Gastrocnemius medialis (tissue), 4 donors: Measurements from ENCODE around the gene FNTB. TPM values are rescaled to one million over a fixed set of nuclear protein-coding genes. Genes with fewer than 3 reads are reported as not detected.

Experiments
- ATAC-seq, 2 donors: fragments of 150-250 bp; one replicate each; pipeline ENCODE4 v1.9.1; 2016
- DNase-seq, 2 donors: peaks; one replicate each; pipeline ENCODE4 v3.0.0-alpha.2; 2019
- H3K27ac ChIP-seq, 4 donors: fragments of 200-600 bp; sonication (generic); 1 replicate in 1 of 4; 2 replicates in 3 of 4; pipeline ENCODE4 v1.5.1; 2016 to 2018; ENCODE audit warnings: mild to moderate bottlenecking in 2 of 4, moderate library complexity in 1 of 4
- H3K27me3 ChIP-seq, 3 donors: fragments of 200-600 bp; sonication (generic) in 2 of 3; 1 replicate in 1 of 3; 2 replicates in 2 of 3; pipeline versions ENCODE4 v1.5.1 to v1.6.0; 2016 to 2019; ENCODE audit warnings: mild to moderate bottlenecking in 1 of 3, moderate library complexity in 1 of 3
- H3K36me3 ChIP-seq, 2 donors: fragments of 200-600 bp; sonication (generic) in 1 of 2; one replicate each; pipeline ENCODE4 v1.5.1; 2017 to 2018
- H3K4me1 ChIP-seq, 2 donors: fragments of 200-600 bp; sonication (generic) in 1 of 2; one replicate each; pipeline ENCODE4 v1.5.1; 2016 to 2017; ENCODE audit warnings: mild to moderate bottlenecking in 2 of 2
- H3K4me3 ChIP-seq, 4 donors: fragments of 200-600 bp; sonication (generic) in 3 of 4; 1 replicate in 1 of 4; 2 replicates in 3 of 4; pipeline ENCODE4 v1.5.1; 2016 to 2019; ENCODE audit warnings: mild to moderate bottlenecking in 2 of 4
- H3K9me3 ChIP-seq, 3 donors: fragments of 200-600 bp; sonication (generic) in 2 of 3; 1 replicate in 1 of 3; 2 replicates in 2 of 3; pipeline ENCODE4 v1.5.1; 2016 to 2019
- POLR2A ChIP-seq, 2 donors: fragments of 450-650 bp; IDR thresholded peaks; one replicate each; pipeline ENCODE4 v1.6.1; 2017; ENCODE audit warnings: antibody characterized with exemption in 2 of 2, mild to moderate bottlenecking in 2 of 2, moderate library complexity in 2 of 2
- in situ Hi-C, 4 donors: fragments of 200-750 bp; cut with MboI; loops; one replicate each; pipeline versions ENCODE4 v1.15.0 to v1.8.0; 2017; ENCODE audit warnings: low sequenced_read_pairs in 4 of 4
- intact Hi-C: fragments of 100-400 bp; cut with DNase I; formaldehyde crosslinking; loops from one replicate; pipeline ENCODE4 v1.15.1; 2023; ENCODE audit warnings: low total_unique reads
- total RNA-seq, 4 donors: library from RNA; depleted of rRNA; stranded (reverse); fragments of >200 nt; gene quantifications; one replicate each; pipeline versions ENCODE4 v1.1.0 to v1.2.3, GENCODE V29; 2016
- TF ChIP-seq, protein P1 (sequence below), 5 experiments: fragments of 450-650 bp in 3 of 5; fragments of 200-600 bp in 2 of 5; sonication (generic) in 2 of 5; IDR thresholded peaks in 4 of 5; conservative IDR thresholded peaks in 1 of 5; 1 replicate in 4 of 5; 2 replicates in 1 of 5; pipeline ENCODE4 v1.5.1; 2016 to 2019; ENCODE audit warnings: antibody characterized with exemption in 5 of 5, mild to moderate bottlenecking in 3 of 5, moderate library complexity in 3 of 5

Gene FNTB
- total RNA-seq, 4 donors from 2014 or later: 6.1 to 40.6 (median 18.0) TPM

DNA sequence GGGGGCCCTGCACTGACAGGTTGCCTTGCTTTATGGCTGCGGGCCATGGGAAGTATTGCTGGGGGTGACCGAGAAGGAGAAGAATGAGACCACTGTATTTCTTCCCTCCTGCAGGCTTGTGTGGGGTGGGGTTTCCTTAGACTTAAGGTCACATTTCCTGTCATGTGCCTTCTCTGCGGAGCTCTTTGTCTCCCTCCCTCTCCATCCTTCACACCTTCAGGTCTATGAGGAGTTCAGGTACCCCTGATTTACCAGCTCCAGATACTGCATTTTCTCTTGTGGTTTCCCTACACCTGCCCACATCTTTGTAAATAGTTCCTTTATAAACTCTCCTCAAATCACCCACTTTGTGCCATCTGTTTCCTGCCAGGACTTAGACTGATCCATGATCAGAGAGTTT is 3.6 kb downstream of the FNTB start:
- no peaks in the 10 kb centered on the region for H3K36me3 ChIP-seq
- no peak for TF ChIP-seq POLR2A (IDR thresholded peaks at IDR 0.05)
- TF ChIP-seq, protein P1, sequence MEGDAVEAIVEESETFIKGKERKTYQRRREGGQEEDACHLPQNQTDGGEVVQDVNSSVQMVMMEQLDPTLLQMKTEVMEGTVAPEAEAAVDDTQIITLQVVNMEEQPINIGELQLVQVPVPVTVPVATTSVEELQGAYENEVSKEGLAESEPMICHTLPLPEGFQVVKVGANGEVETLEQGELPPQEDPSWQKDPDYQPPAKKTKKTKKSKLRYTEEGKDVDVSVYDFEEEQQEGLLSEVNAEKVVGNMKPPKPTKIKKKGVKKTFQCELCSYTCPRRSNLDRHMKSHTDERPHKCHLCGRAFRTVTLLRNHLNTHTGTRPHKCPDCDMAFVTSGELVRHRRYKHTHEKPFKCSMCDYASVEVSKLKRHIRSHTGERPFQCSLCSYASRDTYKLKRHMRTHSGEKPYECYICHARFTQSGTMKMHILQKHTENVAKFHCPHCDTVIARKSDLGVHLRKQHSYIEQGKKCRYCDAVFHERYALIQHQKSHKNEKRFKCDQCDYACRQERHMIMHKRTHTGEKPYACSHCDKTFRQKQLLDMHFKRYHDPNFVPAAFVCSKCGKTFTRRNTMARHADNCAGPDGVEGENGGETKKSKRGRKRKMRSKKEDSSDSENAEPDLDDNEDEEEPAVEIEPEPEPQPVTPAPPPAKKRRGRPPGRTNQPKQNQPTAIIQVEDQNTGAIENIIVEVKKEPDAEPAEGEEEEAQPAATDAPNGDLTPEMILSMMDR (IDR thresholded peaks at IDR 0.05 in 4 of 5, conservative IDR thresholded peaks at IDR 0.05 in 1 of 5): no peak
- intact Hi-C loops (no loop called here), in situ Hi-C loops (loop anchor here in 2 of 4 donors (25.0 kb wide), 2 partner anchors 372 to 847 kb away; no protein-coding TSS in a partner anchor)
- H3K4me1 ChIP-seq: peaks cover 11 to 14% of the 10 kb centered on the region in 2 donors
- ATAC-seq: no peak
- no peak for DNase-seq
- no peaks in the 10 kb centered on the region for H3K9me3 ChIP-seq
- no peaks in the 10 kb centered on the region for H3K27me3 ChIP-seq
- H3K27ac ChIP-seq: no peak overlapping the region
- no peak overlapping the region for H3K4me3 ChIP-seq

DNA sequence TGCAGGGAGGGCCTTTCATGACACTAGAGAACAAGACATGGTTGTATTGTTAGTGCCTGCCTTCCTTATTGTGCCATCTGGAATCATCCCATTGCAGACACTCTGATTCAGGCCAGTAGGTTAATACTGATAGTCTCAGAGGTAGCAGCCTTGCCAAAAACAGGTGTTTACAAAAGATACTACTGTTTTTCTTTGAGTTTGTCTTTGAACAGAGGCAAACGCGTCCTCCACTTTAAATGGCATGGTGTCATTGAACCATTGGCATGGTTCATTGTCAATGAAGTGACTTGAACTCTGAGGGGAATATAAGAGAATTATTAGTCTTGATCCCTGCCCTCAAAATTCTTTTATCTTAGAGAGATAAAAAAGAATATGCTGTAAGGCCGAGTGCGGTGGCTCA is 4.2 kb downstream of the FNTB start:
- H3K4me3 ChIP-seq: no peak overlapping the region
- TF ChIP-seq POLR2A (IDR thresholded peaks at IDR 0.05): no peak
- TF ChIP-seq, protein P1 (IDR thresholded peaks at IDR 0.05 in 4 of 5, conservative IDR thresholded peaks at IDR 0.05 in 1 of 5): no peak
- DNase-seq (no peak), ATAC-seq (no peak)
- H3K36me3 ChIP-seq: no peaks in the 10 kb centered on the region
- H3K27me3 ChIP-seq: no peaks in the 10 kb centered on the region
- H3K4me1 ChIP-seq: peaks cover 11 to 14% of the 10 kb centered on the region in 2 donors
- no peaks in the 10 kb centered on the region for H3K9me3 ChIP-seq
- intact Hi-C loops (no loop called here), in situ Hi-C loops (loop anchor here in 2 of 4 donors (25.0 kb wide), 2 partner anchors 371 to 846 kb away; no protein-coding TSS in a partner anchor)
- no peak overlapping the region for H3K27ac ChIP-seq

DNA sequence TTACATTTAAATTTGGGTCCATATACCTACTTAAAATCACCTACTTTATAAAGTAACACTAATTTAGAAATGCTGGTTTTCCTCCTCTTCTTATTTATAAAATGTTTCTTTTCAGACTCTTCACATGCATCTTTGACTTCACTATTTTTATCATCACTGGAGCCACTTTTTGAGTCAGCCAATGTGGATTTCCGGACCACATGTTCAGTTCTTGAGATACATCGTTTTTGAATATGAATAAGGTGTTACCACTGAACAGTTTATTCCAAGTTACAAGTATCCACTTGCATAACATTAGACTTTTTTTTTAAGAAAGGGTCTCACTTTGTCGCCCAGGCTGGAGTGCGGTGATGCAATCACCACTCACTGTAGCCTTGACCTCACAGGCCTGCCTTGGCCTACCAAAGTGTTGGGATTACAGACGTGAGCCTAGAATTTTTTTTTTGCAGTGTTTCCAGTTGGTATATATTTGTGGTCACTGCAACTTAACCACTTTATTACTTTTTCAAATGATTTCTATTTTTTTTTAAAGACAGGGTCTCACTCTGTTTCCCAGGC is 5.7 kb downstream of the FNTB start:
- DNase-seq: no peak
- Histone ChIP-seq H3K27me3 (no peaks in the 10 kb centered on the region), H3K36me3 (no peaks in the 10 kb centered on the region), H3K27ac (no peak overlapping the region), H3K9me3 (no peaks in the 10 kb centered on the region), H3K4me3 (no peak overlapping the region), H3K4me1 (peaks cover 6 to 9% of the 10 kb centered on the region in 2 donors)
- in situ Hi-C loops (loop anchor here in 2 of 4 donors (25.0 kb wide), 2 partner anchors 370 to 845 kb away; no protein-coding TSS in a partner anchor), intact Hi-C loops (no loop called here)
- no peak for TF ChIP-seq POLR2A (IDR thresholded peaks at IDR 0.05)
- TF ChIP-seq, protein P1 (IDR thresholded peaks at IDR 0.05 in 4 of 5, conservative IDR thresholded peaks at IDR 0.05 in 1 of 5): no peak
- no peak for ATAC-seq

DNA sequence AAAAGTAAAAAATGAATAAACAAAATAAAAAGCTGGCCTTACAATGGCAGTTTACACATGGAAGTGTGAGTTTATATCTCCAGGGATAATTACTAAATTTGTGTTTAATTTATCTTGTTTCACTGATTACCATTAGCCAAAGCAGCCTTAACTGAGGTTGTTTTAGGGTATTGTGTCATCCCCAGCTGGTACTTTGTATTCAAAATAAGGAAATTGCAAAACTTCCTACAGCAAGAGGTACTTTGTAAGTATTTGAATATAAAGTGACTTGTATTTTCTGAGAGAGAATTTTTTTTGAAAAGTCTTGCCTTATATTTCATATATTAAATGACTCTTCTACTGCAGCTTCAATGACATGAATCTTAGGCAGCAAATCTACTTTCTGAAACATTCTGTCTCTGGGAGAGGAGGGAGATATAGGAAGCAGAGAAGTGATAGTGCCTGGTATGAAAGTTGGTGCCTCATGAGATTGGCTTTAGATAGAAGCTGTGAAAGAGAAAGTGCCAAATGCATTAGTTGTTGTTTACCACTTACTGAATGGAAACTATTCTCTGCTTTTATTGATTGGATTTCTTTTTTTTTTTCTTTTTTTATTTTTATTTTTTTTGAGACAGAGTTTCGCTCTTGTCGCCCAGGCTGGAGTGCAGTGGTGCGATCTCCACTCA is 6.7 kb downstream of the FNTB start:
- H3K9me3 ChIP-seq: no peaks in the 10 kb centered on the region
- H3K36me3 ChIP-seq: no peaks in the 10 kb centered on the region
- in situ Hi-C loops (loop anchor here in 2 of 4 donors (25.0 kb wide), 2 partner anchors 369 to 844 kb away; no protein-coding TSS in a partner anchor), intact Hi-C loops (no loop called here)
- H3K27me3 ChIP-seq: no peaks in the 10 kb centered on the region
- DNase-seq (no peak), ATAC-seq (no peak)
- peaks cover 2 to 9% of the 10 kb centered on the region in 2 donors for H3K4me1 ChIP-seq
- TF ChIP-seq, protein P1 (IDR thresholded peaks at IDR 0.05 in 4 of 5, conservative IDR thresholded peaks at IDR 0.05 in 1 of 5): no peak
- no peak for TF ChIP-seq POLR2A (IDR thresholded peaks at IDR 0.05)
- no peak overlapping the region for H3K4me3 ChIP-seq
- peak overlapping the region in 1 of 4 donors; percentile 10 for H3K27ac ChIP-seq
